Endometrial microvascular endothelial cells (primary cell): Measurements from ENCODE around the gene SEMA6B. TPM values are rescaled to one million over a fixed set of nuclear protein-coding genes. Genes with fewer than 3 reads are reported as not detected.

ENCODE experiments used
- in situ Hi-C: cut with HindIII; loops from 2 replicates; pipeline ENCODE4 v1.10.0; 2017; ENCODE audit warnings: low sequenced_read_pairs, low pct_unique_long_range_greater_than_20kb; ENCODE audit errors: inconsistent ontology term
- total RNA-seq: library from RNA; depleted of rRNA; stranded (reverse); fragments of >200 nt; gene quantifications from one replicate; pipeline ENCODE4 v1.2.3, GENCODE V29; 2015; ENCODE audit errors: inconsistent ontology term

SEMA6B gene
- total RNA-seq, 1 donor from 2014 or later, result 220 TPM

DNA sequence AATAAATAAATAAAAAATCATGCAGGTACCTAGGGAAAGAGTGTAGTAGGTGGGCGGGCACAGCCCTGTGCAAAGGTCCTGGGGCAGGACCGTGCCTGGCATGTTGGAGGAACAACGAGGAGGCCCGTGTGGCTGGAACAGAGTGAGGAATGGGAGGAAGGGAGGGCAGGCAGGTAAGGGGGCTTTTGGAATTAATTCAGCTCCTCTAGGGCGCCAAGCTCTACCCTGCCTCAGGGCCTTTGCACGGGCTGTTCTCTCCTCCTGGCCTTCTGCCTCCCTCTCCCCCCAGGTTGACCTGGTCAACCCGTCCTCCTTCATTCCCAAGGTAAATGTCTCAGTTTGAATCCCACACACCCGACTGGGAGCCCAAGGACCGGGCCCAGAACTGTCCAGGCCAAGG lies 31.1 kb upstream of the SEMA6B start:
- in situ Hi-C loops, result no loop called here

DNA sequence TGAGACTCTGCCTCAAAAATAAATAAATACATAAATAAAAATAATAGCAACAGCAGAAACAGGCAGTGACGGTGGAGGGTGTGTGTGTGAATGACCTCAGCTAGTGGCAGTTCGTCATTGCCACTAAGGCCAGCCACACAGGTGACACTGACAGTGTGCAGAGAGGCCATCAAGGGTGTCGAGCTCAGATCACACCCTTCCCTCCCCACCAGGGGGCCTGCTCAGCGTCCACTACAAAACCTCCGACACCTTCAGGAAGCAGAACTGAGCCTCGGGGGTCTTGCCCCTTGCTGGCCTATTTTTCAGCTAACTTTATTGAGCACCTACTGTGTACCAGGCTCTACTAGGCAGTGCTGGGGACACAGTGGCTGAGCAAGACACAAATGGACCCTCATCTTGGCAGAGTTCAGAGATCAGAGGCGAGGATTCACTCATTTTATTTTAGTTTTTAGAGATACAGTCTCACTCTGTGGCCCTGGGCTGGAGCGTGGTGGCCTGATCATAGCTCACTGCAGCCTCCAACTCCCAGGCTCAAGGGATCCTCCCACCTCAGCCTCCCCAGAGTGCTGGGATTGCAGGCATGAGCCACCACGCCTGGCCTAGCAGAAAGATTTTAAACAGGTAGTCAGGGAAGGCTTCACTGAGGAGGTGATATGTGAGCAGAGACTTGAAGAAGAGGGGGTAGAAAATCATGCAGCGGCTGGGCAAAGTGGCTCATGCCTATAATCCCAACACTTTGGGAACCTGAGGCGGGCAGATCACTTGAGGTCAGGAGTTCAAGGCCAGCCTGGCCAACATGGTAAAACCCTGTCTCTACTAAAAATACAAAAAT lies 30.3 kb upstream of the SEMA6B start:
- in situ Hi-C loops, result no loop called here

DNA sequence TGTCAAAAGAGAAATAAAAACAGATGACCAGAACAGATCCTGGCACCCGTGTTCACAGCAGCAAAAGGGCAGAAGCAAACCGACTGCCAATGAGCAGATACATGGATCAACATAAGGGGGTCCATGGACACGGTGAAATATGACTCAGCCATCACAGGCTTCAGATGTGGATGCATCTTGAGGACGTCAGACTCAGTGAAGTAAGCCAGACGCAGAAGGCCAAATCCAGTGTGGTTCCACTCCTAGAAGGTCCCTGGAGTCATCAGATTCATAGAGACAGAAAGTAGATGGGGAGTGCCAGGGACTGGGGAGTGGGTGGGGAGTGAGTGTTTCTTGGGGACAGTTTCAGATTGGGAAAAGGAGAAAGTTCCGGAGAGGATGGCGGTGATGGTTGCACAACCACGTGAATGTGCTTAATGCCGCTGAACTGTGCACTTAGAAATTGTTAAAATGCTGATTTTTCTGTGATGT lies 28.8 kb upstream of the SEMA6B start:
- in situ Hi-C loops, result no loop called here

DNA sequence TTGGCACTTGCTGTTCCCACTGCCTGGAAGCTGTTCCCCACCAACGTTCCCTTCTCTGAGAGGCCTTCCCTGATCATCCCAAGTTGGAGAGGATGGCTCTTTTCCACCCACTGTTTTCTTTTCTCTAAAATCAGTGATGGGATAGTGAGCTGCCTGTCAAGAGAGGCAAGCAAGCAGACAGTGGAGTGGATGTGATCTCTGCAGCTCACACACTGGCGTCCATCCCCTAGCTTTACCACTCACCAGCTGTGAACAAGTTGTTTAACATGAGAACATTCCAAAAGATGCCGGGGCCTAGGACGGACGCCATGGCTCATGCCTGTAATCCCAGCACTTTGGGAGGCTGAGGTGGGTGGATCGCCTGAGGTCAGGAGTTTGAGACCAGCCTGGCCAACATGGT lies 28.0 kb upstream of the SEMA6B start:
- in situ Hi-C loops, result no loop called here

DNA sequence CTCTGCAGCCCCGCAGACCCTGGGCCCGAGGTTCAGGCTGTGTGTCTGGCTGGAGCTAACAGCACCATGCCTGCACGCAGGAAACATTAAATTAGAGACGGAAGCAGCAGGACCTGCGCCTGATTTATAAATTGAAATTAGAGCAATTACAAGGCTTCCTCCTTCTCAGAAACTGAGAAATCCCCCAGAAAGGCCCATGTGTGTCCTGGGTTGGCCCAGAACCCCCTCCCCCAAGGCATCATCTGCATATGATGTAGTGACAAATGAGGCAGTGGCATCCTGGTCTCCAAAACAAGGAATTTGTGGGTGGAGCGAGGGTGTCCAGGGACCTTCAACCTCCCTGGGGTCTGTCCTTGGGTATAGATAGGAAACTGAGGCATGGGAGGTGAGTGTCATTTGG lies 27.2 kb upstream of the SEMA6B start:
- in situ Hi-C loops, result no loop called here

DNA sequence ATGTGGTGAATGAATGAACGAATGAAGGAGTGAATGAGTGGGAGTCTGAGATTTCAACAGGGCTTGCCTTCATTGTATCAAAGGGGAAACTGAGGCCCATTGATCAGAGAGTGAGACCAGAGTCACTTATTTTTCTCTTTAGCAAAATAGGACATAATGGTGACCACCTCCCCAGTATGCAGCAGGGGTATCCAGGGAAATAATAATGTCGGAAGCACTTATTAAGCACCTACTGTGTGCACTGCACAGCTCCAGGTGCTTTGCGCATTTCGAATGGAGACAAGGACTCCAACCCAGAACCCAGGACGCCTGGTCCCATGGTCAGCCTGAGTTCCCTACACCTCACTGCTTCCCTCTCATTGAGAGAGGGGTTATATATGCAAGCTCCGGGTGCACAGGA lies 26.8 kb upstream of the SEMA6B start:
- in situ Hi-C loops, result no loop called here

DNA sequence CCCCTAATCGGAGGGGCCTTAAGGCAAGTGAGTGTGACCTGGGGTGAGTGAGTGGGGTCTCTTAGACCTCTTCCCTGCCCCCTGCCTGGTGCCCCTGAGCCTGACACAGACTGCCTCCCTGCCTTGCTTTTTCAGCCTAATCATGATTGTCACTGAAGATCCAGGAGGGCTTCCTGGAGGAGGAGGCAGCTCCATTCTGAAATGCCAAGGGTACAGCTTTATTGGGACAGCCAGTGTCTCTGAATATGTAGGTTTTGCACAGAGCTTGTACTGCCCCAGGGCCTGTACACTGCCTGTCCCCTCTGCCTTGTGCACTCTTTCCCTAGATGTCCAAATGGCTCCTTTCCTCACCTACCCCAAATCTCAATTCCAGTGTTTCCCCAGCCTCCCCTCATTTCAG lies 26.1 kb upstream of the SEMA6B start:
- in situ Hi-C loops, result no loop called here

DNA sequence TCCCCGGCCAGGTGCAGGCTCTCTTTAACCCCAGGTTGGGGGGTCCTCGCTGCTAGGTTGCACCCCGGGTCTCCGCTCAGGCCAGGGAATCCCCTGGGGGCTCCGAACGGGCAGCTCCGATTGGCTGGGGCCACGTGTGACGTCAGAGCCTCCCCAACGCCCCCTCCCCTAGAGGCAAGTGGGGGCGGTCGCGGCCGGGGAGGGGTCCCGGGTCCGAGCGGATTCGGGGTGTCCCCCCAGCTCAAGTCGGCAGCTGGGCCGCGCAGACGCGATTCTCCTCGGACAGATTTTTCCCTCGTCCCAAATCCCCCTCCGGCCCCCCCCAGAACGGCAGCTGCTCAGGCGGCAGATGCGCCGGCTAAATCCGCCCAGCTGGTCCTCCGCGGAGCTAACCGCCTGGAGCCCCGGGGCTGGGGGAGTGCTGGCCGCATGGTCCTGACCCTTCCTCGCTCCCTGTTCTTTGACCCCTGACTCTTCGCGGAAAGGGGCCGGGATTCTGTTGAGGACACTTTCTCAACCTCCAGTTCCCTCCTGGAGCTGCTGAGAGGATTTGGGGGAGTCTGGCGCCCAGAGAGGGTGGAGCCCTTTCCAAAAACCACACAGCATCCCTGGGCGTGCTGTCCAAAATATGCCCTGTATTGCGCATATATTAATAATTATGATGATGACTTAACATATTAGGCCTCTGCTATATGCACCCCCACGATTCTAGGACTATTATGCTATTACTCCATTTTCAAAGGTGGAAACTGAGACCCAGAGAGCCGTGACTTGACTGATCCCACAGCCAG lies 25.4 kb upstream of the SEMA6B start:
- in situ Hi-C loops, result no loop called here

DNA sequence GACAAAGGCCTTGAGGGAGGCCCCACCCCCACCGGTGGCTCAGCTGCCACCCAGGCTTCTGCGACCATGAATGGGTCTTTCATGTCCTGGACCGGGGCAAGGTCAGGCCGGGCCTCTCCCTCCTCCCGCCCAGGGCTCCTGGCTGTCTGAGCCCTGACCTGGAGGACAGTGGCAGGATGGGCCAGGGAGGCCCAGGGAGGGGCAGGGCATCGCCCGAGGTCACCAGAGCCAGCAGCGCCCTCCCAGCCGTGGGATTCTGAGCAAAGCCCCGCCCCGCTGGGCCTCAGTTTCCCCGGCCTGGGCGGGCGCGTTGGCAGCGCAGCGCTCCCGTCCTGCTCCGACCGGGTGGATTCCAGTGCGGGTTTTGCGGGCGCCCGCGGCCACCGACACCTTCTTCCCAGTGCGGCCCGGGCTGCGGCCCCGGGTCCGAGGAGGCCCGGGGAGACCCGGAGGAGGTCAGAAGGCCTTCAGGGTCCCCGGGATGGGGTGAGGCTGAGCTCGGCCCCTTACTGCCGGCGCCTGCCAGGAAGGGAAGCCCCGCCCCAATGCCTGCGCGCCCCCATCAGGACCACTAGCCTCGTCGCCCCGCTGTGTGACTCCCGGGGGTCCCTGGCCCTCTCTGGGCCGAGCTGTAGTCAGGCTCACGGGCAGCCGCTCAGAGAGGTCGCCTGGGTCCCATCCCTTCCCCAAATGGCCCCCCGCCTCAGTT lies 24.6 kb upstream of the SEMA6B start:
- in situ Hi-C loops, result no loop called here

DNA sequence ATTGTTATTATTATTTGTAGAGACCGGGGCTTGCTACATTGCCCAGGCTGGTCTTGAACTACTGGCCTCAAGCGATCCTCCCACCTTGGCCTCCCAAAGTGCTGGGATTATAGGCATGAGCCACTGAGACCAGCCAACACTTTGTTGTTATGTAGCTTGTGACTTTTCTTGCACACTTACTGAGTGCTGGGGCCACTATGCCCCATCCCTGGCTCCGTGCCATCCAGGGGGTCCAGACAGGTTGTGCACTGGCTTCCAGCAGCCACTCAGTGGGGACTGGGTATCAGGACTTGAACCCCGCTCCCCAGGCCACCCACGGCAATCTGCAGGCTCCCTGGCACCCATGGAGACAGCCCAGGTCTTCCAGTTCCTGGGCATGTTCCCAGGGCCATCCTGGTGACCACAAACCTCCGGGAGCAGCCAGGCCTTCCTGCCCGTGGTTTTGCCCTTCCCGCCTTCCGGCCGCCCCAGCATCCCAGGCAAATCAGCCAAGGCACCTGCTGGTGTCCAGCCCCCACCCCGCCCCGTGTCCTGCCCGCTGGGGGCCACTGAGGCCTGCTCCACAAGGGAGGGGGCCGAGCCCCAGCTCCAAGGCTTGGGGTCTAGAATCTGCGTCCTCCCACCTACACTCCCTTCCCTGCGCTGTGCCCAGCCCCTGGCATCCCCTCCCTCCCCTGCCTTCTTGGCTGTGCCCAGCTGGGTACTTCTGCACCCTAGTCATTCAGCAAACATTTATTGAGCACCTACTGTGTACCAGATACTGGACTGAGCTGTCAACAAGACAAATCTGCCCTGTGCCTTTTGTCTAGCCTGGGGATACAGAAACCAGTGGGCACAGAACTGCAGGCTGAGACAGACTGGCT lies 23.7 kb upstream of the SEMA6B start:
- in situ Hi-C loops, result no loop called here

DNA sequence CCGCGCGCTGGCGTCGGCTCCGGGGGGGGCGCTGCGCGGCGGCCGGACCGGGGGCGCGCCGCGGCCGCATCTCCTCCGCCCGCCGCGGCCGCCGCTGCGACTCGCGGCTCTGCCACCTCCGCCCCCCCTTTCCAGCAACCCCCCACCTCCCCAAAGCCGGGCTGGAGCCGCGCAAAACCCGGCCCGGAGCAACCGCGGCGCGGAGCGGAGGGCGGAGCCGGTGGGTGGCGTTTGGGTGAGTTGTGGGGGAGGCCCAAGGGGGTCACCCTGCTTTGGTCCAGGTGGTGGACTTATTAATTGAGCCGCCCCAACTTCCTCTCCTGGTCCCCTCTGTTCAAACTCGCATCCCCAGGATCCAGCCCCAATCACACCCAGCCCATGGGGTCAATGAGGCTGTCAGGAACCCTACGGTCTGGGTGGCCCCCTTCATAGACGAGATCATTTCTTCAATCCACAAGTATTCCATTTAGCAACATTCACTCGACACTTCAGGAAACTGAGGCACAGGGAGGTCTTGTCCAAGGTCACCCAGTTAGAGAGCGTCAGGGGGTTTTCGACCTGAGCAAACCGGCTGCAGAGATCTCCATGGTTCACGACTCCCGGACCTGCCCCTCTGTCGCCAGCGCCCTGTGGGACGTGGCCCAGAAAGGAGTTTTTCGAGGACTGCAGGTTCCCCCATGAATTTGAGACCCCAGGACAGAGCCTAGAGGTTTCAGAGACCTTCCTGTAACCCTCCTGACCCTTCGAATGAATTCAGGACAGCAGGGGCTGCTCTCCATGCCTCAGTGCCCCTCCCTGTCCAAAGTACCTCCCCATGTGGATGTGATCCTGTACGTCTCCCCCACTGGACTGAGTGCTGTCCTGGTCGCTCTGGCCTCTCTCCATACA lies 22.4 kb upstream of the SEMA6B start:
- in situ Hi-C loops, result no loop called here

DNA sequence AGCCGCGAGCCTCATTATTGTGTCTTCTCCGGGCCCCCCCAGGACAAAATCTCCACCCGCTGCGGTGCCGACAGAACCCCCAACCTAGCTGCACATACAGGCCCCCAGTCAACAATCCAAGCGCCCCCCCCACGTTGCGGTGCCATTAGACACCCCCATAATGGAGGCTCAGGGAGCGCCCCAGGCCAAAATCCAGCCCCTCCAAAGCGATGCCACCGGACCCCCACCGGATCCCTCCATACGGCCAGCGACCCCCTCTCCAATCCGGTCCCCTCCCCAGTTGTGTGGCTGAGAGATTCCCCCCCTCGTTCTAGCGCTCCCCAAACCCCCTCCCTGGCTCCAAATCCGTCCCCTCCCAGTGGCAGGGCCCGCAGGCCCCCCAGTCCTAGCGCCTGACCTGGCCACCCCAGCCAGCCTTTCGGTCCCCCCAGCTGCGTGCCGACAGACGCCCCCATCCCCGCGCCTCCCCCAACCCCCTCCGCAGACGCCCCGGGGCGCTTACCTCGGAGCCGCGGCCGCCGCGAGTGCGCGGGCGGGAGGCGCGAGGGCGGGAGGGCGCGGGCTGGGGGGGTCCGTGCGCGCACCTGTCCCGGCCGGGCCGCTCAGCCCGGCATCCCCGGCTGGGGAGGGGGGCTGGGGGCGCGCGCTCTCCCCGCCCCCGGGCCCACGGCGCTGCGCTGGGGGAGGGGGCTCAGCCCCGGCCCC lies 21.6 kb upstream of the SEMA6B start:
- in situ Hi-C loops, result no loop called here

DNA sequence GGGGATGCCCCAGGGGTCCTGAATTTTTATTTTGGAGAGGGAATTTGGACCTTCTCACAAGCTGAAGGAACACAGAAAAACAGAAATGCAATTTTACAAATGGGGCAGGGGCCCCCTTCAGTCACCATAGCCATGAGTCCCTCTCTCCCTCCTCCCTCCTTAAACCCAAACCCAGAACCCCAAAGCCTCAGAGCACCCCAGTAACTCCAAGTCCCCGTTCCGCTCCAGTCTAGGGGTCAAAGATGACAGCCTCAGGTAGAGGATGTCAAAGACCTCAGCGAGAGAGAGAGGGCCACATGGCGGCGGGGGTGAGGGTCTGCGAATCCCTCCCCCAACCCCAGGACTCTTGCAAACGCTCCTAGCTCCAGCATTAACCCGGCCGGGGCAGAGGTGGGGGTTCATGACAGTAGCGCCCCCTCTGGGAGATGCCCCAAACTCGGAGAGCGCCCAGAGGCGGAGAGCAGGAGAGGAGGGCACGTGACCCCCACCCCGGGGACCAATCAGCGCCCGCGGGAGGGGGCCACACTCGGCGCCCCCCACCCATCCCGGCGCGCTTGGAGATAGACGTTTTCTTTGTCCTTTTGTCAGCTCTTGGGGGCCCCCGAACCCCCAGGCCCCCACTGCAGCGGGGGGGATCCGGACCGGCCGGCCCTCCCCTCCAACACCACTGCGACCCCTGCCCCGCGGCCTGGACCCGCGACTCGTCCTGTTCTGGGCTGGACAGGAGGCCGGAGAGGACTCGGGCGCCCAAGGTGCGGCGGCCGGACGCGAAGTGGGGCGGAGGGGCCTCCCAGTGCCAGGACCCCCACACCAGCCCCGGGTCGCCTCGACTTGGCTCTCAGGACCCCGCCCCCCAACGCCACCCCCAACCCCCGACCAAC lies 20.8 kb upstream of the SEMA6B start:
- in situ Hi-C loops, result no loop called here

DNA sequence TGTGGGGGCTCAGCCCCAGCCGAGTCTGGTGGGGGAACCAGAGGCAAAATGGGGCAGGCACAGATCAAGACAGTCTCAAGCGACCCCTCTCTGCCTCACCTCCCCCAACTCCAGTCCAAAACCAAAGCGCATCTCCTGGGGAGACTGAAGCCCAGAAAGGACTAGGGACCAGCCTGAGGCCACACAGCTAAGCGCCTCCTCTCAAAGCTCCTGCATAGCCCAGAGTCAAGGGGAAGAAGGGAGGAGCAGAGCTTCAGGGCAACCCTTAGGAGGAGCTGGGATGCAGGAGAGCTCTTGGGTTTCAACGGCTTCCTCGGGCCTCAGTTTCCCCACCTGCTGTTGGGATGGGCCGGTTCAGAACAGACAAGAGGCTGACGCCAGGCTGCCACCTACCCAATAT lies 19.9 kb upstream of the SEMA6B start:
- in situ Hi-C loops, result no loop called here

DNA sequence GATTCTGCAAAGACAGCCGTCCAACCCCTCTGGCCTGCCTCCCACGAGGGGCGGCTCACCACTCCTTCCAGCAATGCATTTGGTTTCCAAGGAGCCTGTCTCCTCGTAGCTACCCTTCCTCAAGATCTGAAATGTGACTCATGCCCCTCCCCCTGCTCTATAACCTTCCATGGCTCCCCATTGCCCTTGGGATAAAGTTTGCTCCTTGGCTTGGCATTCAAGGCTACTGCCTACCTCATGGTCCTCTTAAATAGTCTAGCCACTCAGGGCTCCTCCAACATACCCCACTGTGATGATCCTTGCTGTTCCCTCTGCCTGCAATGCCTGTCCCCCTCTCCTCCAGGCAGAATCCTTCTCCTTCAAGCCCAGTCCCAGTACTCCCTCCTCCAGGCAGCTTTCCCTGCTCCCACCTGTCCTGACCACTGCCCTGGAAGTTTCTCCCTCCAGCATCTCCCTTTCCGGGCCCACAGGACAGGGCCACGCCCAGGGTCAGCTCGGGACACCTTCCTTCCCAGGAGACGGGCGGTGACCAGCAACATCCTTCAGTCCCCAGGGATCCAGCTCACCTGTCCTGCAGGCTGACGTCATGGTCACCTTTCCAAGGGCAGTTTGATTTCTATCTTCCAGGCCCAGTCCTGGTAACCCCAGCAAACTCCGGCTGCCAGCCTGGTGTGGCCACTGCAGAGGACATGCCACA lies 19.2 kb upstream of the SEMA6B start:
- in situ Hi-C loops, result no loop called here
